Fibroblast of lung (primary cell): ENCODE results near the gene UBA1.

Experiments
- CTCF ChIP-seq, 2 donors: IDR thresholded peaks in 1 of 2; conservative IDR thresholded peaks in 1 of 2; 1 replicate in 1 of 2; 2 replicates in 1 of 2; pipeline ENCODE4 v1.5.1; 2011 to 2012; ENCODE audit warnings: low read length in 2 of 2, control low read depth in 1 of 2, inconsistent platforms in 1 of 2, low read depth in 1 of 2, mild to moderate bottlenecking in 1 of 2
- EZH2 ChIP-seq: IDR thresholded peaks from 2 replicates; pipeline ENCODE4 v1.5.1; 2012; ENCODE audit warnings: low read length, control low read depth, mild to moderate bottlenecking; ENCODE audit errors: missing control alignments

GRCh38 chrX:47209508-47210238 lies 16.0 kb downstream of the UBA1 start:
- TF ChIP-seq CTCF (conservative IDR thresholded peaks at IDR 0.05 in 1 of 2, IDR thresholded peaks at IDR 0.05 in 1 of 2; ENCODE audit: low read depth in 1 of 2, low read length in 2 of 2) (no peak), EZH2 (no peak)
